ENCODE data around the gene ENC1.

The ENC1 gene

DNA sequence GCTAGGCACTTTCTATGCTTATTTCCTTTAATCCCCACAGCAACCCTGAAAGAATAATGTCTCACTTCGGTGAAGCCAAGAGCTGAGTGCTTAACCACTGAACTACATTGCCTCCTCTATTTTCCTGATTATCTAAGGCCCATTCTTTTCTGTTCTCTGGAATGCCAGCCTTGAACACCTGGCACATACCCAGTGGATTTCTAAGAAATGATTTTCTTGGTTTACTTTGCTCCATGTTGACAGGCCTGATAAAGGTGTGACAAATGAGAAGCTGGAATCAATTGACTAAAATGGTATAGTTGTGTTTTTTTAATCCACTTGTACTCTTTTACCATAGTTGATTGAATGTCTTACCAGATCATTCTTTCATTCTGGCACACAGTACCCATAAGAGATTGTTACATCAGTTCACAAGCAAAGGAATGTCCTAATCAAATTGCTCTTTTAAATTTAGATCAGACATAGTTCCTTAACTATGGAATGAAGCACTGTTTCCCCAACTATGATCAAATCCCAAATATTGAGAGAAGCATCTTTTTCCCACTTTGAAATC is 9.0 kb upstream of the ENC1 start:
- TF ChIP-seq FOXP2 (optimal IDR thresholded peaks at IDR 0.05; ENCODE audit: control extremely low read depth, extremely low read length, insufficient read depth) (no peak), POLR2AphosphoS5 (IDR thresholded peaks at IDR 0.05; ENCODE audit: borderline replicate concordance, low read depth, low read length) (no peak), EZH2 (IDR thresholded peaks at IDR 0.05) (no peak)
- H3K4me3 ChIP-seq, result no peak overlapping the region
- no peak overlapping the region for H3K27ac ChIP-seq

DNA sequence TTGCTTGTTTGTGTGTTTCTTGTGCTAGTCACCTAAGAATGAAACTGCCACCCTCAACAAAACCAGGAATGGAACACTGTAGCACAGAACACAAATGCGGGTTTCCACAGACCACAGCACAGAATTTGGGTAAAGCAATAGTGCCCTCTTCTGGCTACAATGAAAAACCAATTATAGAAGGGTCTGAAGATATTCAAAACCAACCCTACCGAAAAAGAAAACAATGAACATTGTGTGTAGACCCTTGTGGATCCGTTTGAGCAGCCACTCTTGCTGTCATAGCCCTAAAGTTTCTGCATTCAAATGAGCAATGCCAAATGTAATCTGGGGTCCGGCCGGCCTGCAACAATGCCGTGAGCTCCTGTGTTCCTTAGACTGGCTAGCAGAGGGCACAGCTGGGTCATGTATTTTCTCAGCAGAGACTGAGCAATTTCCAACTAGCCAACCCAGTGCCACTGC is 8.3 kb upstream of the ENC1 start:
- H3K9ac ChIP-seq (ENCODE audit: insufficient read length), result no peak overlapping the region
- DNase-seq (ENCODE audit: low read depth, low spot score), result peak; percentile 24
- H3K9me3 ChIP-seq (ENCODE audit: low read depth, low read length), result no peaks in the 10 kb centered on the region
- TF ChIP-seq EZH2 (IDR thresholded peaks at IDR 0.05) (no peak), FOXP2 (optimal IDR thresholded peaks at IDR 0.05; ENCODE audit: control extremely low read depth, extremely low read length, insufficient read depth) (no peak), POLR2AphosphoS5 (IDR thresholded peaks at IDR 0.05; ENCODE audit: borderline replicate concordance, low read depth, low read length) (no peak)
- H3K4me3 ChIP-seq, result no peak overlapping the region
- H3K27ac ChIP-seq, result no peak overlapping the region
- H3K36me3 ChIP-seq (ENCODE audit: insufficient read depth, low read length), result no peaks in the 10 kb centered on the region

More for the DNA sequence above, 9.0 kb upstream of the ENC1 start:
- Histone ChIP-seq H3K36me3 (ENCODE audit: insufficient read depth, low read length) (no peaks in the 10 kb centered on the region), H3K9me3 (ENCODE audit: low read depth, low read length) (no peaks in the 10 kb centered on the region), H3K9ac (ENCODE audit: insufficient read length) (no peak overlapping the region)
- DNase-seq (ENCODE audit: low read depth, low spot score), result no peak

DNA sequence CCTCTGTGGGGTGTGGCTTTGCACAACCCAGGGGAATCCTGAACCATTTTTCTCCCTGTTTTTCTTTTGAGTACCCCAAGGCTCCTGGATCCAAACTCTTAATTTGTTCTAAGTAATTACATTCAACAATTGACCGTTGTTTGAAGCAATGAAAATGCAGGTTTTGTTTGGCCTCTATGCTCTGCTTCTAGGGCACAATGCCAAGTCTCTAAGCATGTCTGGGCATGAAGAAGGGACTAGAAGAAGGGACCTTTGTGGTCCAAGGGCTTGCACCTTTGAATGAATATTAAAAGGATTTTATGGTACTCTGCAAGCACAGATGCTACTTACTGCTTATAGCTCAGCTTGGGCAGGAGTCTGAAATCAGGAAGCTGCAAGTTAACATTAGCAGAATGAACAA is 6.6 kb upstream of the ENC1 start:
- TF ChIP-seq POLR2AphosphoS5 (IDR thresholded peaks at IDR 0.05; ENCODE audit: borderline replicate concordance, low read depth, low read length), result no peak
- TF ChIP-seq EZH2 (IDR thresholded peaks at IDR 0.05), result no peak
- TF ChIP-seq FOXP2 (optimal IDR thresholded peaks at IDR 0.05; ENCODE audit: control extremely low read depth, extremely low read length, insufficient read depth), result no peak
- no peak for DNase-seq (ENCODE audit: low read depth, low spot score)
- Histone ChIP-seq H3K9ac (ENCODE audit: insufficient read length) (no peak overlapping the region), H3K9me3 (ENCODE audit: low read depth, low read length) (no peaks in the 10 kb centered on the region), H3K36me3 (ENCODE audit: insufficient read depth, low read length) (no peaks in the 10 kb centered on the region), H3K4me3 (no peak overlapping the region), H3K27ac (no peak overlapping the region)

DNA sequence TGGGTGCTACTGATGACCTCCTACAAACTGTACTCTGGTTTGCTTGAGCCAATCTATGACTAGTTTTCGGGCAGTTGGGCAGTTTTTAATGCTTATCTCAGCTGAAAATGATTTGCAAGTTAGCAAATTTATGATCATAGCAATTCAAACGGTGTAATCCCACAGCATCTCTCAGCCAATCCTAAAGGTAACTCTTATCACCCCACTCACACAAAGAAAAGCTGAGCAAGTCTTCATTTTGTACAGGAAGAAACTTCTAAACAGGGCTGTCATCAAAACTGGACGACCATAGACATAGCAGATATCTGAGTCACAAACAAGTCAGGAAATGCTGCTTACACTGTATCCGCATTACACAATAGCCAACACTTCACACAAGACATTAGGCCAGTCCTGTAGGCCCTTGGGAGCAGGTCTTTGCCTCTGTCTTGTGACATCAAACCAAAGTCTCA is 2.6 kb upstream of the ENC1 start:
- TF ChIP-seq EZH2 (IDR thresholded peaks at IDR 0.05) (no peak), POLR2AphosphoS5 (IDR thresholded peaks at IDR 0.05; ENCODE audit: borderline replicate concordance, low read depth, low read length) (no peak), FOXP2 (optimal IDR thresholded peaks at IDR 0.05; ENCODE audit: control extremely low read depth, extremely low read length, insufficient read depth) (no peak)
- no peak overlapping the region for H3K9ac ChIP-seq (ENCODE audit: insufficient read length)
- H3K27ac ChIP-seq, result no peak overlapping the region
- no peak overlapping the region for H3K4me3 ChIP-seq
- H3K9me3 ChIP-seq (ENCODE audit: low read depth, low read length), result no peaks in the 10 kb centered on the region
- DNase-seq (ENCODE audit: low read depth, low spot score), result no peak
- H3K36me3 ChIP-seq (ENCODE audit: insufficient read depth, low read length), result no peaks in the 10 kb centered on the region

DNA sequence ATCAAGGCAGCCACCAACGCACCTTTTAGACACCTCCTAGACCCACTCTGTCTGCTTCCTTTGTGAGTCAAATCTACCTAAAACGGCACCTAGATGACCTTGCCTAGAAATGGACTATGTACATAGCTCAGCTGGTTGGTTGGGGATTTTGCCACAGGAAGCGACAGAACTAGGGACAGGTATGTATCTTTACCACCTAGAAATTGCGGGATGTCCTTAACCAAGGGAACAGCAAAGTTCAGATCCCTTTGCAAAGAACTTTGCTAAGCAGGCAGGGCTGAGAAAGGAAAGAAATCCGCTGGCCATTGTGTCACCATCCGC is 2.0 kb upstream of the ENC1 start:
- no peak for DNase-seq (ENCODE audit: low read depth, low spot score)
- Histone ChIP-seq H3K9ac (ENCODE audit: insufficient read length) (no peak overlapping the region), H3K4me3 (no peak overlapping the region), H3K27ac (no peak overlapping the region), H3K36me3 (ENCODE audit: insufficient read depth, low read length) (no peaks in the 10 kb centered on the region), H3K9me3 (ENCODE audit: low read depth, low read length) (no peaks in the 10 kb centered on the region)
- no peak for TF ChIP-seq FOXP2 (optimal IDR thresholded peaks at IDR 0.05; ENCODE audit: control extremely low read depth, extremely low read length, insufficient read depth)
- no peak for TF ChIP-seq POLR2AphosphoS5 (IDR thresholded peaks at IDR 0.05; ENCODE audit: borderline replicate concordance, low read depth, low read length)

DNA sequence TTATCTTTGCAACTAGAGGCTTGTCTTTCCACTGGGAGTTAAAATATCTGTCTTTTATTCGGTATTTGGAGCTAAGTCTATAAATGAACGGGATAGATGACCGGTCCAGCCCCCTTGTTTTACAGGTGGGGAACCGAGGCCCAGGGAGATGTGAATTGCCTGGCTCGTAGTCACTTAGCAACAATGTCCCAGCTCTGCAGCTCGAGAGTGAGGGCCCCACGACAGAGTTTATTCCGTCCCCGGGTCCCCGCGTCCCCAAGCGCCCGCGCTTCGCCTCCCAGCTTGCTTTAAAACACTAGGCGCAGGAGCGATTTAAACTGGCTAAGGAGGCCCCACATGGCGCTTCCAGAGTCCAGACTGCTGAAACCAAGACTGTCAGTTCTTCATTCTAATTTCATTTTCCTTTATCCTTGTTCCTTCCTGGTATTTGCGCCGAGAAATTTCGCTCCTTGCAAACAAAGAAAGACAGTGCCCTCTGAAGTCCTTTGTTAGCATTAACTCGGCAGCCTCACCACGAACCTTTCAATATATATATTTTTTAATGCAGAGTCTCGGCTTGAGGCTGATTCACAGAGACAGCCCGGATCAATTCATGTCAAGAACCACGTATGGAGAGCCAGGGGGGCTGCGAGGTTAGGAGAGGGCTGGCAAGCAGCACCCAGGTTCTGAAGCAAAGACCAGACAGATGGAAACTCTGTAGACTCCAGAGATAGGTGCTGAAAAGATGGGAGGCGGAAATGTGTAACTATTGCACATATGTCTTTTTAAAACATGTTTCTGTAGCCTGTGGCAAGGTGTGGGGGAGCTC is 1.4 kb upstream of the ENC1 start:
- Histone ChIP-seq H3K9ac (ENCODE audit: insufficient read length) (no peak overlapping the region), H3K36me3 (ENCODE audit: insufficient read depth, low read length) (no peaks in the 10 kb centered on the region), H3K27ac (no peak overlapping the region), H3K4me3 (peak overlapping the region; percentile 85), H3K9me3 (ENCODE audit: low read depth, low read length) (no peaks in the 10 kb centered on the region)
- TF ChIP-seq FOXP2 (optimal IDR thresholded peaks at IDR 0.05; ENCODE audit: control extremely low read depth, extremely low read length, insufficient read depth), result no peak
- no peak for TF ChIP-seq EZH2 (IDR thresholded peaks at IDR 0.05)
- TF ChIP-seq POLR2AphosphoS5 (IDR thresholded peaks at IDR 0.05; ENCODE audit: borderline replicate concordance, low read depth, low read length), result no peak
- DNase-seq (ENCODE audit: low read depth, low spot score), result peak; percentile 32

DNA sequence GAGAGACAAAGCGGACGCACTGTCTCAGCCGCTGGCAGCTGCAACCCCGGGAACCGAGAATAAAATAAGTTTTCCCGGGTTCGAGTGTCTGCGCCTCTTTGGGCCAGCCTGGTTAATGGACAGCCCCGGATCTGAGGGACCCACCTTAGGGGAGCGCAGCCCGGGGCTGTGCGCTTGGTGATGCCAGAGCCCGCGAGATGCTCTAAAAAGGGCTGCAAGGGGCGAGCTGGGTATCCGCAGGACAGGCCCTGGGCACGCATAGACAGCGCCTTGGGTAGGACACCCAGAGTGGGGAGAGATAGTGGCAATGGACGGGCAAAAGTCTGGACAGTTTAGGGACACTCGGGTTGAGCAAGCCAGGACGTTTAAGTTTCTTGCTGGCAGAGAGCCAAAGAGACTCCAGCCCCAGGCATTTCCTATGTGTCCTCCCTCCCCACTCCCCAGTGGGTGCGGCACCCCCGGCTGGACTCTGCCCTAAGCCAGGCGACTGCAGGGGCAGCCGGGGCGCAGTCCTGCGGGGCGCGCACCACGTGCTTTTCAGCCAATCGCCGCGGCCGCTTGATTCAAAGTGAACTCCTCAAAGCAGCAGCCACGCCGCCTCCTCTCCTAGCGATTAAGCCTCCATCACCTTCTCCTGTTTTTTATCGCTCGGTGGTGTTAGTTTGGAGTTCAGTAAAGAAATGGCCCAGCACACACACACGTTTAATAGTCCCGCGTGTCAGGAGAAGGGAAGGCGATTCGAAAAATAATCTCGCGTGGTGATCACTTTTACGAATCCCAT is 616 bp upstream of the ENC1 start:
- DNase-seq (ENCODE audit: low read depth, low spot score), result no peak
- H3K36me3 ChIP-seq (ENCODE audit: insufficient read depth, low read length), result no peaks in the 10 kb centered on the region
- H3K9me3 ChIP-seq (ENCODE audit: low read depth, low read length), result no peaks in the 10 kb centered on the region
- H3K27ac ChIP-seq, result no peak overlapping the region
- TF ChIP-seq POLR2AphosphoS5 (IDR thresholded peaks at IDR 0.05; ENCODE audit: borderline replicate concordance, low read depth, low read length), result no peak
- TF ChIP-seq EZH2 (IDR thresholded peaks at IDR 0.05), result no peak
- TF ChIP-seq FOXP2 (optimal IDR thresholded peaks at IDR 0.05; ENCODE audit: control extremely low read depth, extremely low read length, insufficient read depth), result no peak
- peak overlapping the region; percentile 85 for H3K4me3 ChIP-seq
- H3K9ac ChIP-seq (ENCODE audit: insufficient read length), result no peak overlapping the region

DNA sequence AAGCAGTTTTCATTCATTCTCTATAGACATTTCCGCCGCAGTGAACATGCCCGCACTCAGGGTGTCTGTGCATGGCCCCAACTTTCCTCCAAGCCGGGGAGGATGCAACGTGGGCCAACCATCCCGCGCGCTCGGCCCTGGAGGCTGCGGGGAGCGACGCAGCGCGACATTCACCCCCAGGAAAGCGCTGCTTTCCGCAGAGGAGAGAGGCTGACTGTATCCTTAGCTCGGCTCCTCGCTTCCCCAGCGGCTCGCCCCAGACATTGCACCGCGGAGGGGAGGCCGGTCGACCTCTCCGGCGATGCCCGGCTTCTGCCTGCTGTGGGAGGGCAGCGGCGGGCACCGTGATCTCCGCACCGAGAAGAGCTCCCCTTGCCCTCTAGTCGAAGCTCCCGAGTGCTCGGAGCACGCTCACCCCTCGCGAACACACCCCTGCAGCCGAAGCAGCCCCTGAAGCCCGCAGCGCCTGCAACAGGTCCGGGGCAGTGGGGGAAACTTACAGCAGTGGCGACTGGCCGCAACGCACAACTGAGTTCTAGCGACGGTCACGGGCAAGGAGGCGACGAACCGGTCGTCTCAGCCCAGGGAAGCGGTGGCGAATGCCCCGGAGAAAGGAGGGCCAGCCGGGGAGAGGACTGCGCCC is 600 bp downstream of the ENC1 start:
- no peaks in the 10 kb centered on the region for H3K36me3 ChIP-seq (ENCODE audit: insufficient read depth, low read length)
- no peak for DNase-seq (ENCODE audit: low read depth, low spot score)
- H3K9me3 ChIP-seq (ENCODE audit: low read depth, low read length), result no peaks in the 10 kb centered on the region
- H3K9ac ChIP-seq (ENCODE audit: insufficient read length), result no peak overlapping the region
- H3K27ac ChIP-seq, result no peak overlapping the region
- TF ChIP-seq POLR2AphosphoS5 (IDR thresholded peaks at IDR 0.05; ENCODE audit: borderline replicate concordance, low read depth, low read length) (no peak), FOXP2 (optimal IDR thresholded peaks at IDR 0.05; ENCODE audit: control extremely low read depth, extremely low read length, insufficient read depth) (no peak), EZH2 (IDR thresholded peaks at IDR 0.05) (no peak)
- H3K4me3 ChIP-seq, result peak overlapping the region; percentile 85
